Iris pigment epithelial cell (primary cell): ENCODE measurements around the gene DNAJC6.
"Not testable (repeated sequence)": the region's sequence is repeated elsewhere in the genome, so short reads cannot be mapped to it uniquely, and the experiment has no call there.

Source experiments
- DNase-seq: peaks from one replicate; pipeline ENCODE4 v3.0.0-alpha.2; 2011; ENCODE audit warnings: low read depth

Gene DNAJC6

DNA sequence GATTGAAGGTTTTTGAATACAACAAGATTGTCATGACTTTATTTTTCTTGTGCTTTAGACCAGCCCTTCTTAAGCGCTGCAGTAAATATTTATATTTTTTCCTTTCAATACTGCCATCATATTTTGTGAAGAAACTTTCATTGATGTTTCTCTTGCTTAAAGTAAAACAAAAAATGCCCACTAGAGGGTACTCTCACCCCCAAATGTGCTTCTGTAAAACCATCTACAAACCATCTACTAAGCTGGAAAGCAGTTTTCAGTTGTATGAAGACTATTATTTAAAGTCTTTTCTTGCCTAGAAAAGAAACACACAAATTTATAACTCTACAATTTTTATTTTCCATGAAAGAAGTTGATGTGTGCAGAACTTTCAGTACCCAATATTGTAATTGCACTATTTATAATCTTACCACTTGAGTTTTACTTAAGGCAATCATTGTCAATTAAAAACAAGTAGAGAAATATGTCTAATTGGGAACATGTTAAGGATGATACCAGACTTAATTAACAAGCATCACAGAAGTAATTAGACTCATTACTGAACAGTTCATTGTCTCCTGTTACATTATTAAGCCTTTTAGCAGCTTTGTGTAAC, 121.9 kb downstream of the DNAJC6 start:
- peak; percentile 59 for DNase-seq

DNA sequence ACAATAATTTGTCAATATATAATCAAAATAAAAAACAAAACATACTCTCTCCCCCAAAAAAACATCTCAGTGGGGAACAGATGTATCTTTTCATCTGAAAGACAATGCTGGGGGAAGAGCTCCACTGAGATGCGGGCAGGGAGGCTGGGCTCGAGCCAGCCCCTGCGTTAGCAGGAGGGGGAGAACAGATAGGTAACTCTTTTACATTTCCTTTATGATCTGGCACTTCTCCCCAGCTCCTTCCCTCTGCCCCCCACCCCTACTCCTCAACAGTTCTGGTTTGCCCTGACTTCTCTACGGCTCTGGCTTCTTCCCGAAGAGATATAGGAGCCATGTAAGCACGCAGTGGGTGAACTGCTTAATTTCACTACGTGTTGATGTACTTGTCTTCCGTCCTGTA, 123.6 kb downstream of the DNAJC6 start:
- DNase-seq, result no peak

DNA sequence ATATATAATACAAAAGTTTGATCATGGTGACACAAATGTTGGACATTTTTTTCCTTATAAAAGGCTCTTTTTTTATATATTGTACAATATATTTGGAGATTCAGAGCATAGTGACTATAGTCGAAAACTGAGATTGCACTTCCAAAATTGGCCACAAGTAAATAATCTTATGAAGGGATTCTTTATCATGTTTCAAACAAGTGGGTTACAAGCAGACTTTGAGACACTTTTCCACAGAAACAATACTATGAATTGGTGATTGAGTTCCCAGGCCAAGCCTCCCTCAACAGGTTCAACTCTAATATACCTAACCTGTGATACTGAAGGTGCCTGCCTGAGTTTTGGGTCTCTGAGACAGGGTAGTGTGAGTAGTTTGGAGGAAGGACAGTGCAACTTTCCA, 124.9 kb downstream of the DNAJC6 start:
- DNase-seq, result no peak

DNA sequence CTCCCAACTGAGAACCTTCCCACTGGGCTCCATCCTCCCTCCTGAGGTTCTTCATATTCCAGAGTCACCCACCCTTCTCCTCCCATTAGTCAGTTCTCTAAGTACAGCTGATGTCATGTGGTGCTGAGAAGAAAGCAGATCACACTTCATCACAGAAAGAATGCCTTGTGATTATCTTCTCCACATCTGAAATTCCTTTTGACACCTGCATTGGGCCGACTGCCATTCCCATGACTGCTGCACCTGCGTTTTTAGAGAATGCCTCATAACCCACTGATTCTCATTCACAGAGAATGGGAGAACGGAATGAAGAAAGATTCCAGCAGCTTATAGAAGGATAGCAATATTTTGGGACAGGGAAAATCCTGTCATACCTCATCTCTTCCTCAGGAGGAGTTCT, 125.4 kb downstream of the DNAJC6 start:
- no peak for DNase-seq

DNA sequence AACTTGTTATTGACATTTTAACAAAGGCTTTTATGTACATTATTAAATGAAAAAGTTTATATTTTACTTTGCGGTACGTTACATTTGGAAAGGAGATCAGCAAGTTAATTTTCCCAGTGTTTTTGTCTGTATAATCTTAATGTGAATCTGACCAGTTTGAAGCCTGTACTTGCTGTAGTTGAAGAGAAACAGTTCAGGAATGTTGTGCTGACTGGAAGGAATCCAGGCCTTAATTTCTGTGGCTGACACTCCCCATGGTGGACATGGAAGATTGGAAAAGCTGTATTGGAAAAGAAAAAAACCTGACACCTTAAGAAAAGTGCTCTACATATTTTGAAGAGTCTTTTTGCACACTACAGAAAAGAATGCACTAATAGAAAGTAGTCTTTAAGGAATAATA, 126.6 kb downstream of the DNAJC6 start:
- peak; percentile 59 for DNase-seq

DNA sequence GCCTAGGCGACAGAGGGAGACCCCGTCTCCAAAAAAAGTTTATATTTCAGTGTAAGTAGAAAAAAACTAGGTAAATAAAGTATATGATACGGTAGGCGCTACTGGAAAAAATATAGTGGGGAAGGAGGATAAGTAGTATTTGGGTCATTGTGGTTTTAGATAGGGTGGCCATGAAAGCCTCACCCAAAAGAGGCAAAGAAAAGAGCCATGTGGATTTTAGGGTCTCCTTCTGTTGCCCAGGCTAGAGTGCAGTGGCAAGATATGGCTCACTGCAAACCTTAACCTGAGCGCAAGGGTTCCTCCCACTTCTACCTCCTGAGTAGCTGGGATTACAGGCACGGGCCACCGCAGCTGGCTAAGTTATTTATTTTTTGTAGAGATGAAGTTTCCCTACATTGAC, 128.3 kb downstream of the DNAJC6 start:
- no peak for DNase-seq

DNA sequence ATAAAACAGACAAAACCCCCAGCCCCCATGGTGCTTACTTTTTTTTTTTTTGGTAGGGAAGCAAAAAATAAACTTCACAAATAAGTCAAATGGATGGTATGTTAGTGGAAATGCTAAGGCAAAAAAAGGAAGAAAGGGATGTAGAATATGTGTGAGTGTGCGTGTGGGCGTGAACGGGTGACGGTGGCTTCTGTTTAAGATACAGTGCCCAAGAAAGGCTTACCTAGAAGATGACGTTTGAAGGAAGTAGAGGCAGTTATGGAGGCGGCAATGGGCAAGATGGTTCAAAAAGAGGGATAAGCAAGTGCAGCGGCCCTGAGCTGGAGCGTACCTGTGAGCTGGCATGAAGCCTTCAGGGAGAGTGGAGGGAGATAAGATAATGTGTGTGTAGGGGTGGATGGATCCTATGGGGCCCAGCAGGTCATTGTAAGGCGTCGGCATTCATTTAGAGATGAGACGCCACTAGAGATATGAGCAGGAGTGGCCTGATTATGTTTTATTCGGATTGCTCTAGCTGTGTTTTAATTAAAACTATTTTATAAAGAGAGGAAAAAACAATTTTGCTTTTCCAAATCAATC, 131.1 kb downstream of the DNAJC6 start:
- no peak for DNase-seq

DNA sequence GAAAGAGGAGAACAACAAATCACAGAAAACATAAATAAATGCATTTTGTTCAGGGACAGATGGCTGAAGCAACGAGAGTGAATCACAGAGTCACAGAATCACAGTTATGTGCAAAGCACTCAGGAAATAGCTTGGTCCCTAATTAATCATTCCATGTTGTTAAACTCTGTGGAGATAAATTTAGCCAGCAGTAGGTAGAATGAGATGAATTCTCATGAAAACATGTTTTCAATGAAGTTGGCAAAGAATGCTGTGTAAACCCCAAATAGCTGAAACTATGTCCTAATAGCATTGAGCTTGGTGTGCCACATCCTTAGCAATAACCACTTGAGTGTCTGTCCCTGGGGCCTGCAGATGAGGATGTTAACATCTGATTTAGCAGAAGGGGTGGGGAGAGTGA, 131.6 kb downstream of the DNAJC6 start:
- no peak for DNase-seq

DNA sequence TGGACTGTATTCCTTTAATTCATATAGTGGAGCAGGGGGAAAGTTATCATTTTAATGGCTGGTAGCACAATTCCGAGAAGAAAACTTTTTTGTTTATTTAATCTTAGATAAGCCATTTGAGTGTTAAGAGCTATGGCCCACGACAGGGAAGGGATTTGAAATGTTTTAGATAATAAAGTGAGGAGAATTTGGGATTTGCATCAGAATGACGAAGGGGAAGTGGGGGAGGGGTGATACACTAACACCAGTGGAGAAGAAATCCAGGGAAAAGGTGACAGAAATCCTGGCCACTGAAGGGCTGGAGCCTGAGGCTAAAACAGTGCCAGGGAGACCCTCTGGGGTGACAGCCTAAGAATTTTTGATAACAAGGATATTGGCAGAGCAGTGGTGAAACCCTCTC, 132.1 kb downstream of the DNAJC6 start:
- DNase-seq, result no peak

DNA sequence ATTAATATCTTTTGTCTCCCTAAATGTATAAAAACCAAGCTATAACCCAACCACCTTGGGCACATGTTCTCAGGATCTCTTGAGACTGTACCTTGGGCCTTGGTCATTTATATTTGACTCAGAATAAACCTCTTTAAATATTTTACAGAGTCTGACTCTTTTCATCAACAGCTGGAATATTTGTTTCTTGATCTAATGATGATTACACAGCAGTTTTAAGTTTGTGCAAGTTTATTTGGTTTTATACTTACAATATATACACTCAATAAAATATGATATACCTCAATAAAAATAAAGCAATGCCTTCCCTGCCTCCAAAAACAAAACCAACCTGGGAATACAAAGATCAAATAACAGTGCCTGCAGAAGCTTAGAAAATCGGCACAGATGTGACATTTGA, 133.1 kb downstream of the DNAJC6 start:
- DNase-seq, result no peak

DNA sequence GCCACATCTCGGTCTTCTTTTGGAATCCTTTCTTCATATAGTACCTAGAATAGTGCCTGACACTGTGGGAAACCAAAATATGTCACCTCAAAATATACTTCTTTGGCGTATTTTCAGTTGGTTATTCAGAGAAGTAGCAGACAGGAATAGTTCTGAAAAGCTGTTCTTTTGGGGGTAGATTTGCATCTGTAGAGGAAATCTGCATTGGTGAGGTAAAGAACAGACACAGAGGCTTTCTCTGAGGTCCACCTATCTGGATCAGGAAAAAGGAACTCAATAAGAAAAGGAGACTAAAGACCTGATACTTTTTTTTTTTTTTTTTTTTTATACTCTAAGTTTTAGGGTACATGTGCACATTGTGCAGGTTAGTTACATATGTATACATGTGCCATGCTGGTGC, 134.3 kb downstream of the DNAJC6 start:
- no peak for DNase-seq

DNA sequence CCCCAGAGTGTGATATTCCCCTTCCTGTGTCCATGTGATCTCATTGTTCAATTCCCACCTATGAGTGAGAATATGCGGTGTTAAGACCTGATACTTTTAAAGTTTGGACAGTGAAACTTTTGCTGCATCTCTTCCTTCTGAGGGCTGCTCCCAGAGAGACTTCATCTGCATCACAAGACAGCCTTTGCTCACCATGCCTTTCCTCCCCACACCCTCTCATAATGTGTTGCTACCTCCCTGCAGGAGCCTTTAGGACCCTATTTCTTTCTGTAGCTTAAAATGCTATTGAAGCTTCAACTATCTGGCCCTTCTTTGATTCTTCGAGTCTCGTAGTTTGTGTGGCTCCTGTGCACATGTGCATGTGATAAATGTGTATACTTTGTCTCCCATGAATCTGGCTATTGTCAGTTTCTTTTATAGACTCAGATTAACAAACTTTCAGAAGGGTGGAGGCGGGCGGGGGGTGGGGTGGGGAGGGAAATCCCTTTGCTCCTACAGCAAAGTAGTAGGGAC, 134.8 kb downstream of the DNAJC6 start:
- DNase-seq, result no peak

DNA sequence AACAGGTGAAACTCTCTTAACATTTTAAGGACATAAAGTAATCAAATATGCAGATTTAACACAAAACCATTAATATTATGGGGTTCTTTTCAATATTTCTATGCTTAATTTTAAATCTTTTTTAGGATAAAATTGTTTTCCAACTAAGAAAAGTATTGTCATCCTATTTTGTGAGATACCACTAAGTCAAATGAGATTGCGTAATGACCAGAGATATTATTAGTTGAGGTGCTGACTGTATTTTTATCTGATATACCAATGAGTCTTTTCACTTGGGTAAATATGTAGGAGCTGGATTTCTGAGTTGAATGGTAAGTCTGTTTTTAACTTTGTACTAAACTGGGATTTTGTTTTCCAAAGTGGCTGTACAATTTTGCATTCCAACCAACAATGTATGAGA, 136.5 kb downstream of the DNAJC6 start:
- no peak for DNase-seq

DNA sequence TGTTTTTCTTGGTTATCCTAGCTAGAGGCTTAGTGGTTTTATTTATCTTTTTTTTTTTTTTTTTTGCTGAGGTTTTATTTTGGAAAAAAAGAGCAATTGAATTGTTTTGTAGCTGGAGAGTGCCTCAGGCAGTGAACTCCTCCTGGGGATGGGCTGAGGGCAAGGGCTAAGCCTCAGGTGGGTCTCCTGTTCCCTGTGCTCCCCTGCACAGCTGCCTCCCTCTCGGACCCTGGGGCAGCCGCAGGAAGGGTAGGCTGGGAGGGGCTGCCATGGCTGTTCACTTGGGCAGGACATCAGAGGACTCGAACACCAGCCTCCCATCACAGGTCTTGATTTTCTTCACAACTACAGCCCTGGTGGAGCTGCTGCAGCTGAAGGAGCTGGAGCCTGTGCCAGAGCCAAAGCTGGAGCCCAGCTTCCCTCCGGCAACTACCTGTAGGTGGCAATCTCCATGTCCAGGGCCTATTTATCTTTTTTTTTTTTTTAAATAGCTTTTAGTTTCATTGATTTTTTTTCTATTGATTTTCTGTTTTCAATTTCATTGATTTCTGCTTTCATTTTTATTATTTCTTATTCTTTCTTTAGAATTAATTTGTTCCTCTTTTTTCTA, 140.0 kb downstream of the DNAJC6 start:
- no peak for DNase-seq

DNA sequence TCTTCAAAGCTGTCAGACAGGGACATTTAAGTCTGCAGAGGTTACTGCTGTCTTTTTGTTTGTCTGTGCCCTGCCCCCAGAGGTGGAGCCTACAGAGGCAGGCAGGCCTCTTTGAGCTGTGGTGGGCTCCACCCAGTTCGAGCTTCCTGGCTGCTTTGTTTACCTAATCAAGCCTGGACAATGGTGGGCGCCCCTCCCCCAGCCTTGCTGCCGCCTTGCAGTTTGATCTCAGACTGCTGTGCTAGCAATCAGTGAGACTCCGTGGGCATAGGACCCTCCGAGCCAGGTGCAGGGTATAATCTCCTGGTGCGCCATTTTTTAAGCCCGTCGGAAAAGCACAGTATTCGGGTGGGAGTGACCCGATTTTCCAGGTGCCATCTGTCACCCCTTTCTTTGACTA, 146.3 kb downstream of the DNAJC6 start:
- not testable (repeated sequence) for DNase-seq

DNA sequence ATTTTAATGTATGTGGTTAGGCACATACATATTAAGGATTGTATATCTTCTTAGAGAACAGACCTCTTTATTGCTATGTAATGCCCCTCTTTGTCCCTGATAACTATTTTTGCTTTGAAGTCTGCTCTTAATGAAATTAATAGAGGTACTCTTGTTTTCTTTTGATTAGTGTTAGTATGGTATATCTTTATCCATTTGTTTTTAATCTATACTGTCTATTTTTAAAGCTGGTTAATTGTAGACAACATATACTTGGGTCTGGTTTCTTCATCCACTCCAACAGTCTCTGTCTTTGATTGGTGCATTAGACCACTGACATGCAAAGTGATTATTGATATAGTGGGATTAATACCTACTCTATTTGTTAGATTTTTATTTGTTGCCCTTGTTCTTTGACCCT, 147.1 kb downstream of the DNAJC6 start:
- no peak for DNase-seq

DNA sequence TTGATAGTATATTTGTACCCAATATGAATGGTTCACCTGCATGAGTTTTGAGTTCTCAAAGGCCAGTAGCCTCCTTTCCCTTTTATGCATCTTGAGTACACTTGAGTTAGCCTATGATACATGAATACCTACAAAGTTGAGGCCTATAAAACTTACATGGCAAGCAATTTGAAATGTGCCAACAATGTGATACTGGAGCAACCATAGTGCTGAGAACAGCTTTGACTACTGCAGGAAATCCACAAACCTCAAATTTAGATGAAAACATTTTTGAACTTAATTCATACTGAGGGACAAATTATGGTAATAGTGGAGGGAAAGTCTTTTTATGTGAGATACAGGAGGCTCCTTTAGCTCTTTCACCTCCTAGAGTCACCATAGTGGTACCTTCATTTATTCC, 148.5 kb downstream of the DNAJC6 start:
- no peak for DNase-seq

DNA sequence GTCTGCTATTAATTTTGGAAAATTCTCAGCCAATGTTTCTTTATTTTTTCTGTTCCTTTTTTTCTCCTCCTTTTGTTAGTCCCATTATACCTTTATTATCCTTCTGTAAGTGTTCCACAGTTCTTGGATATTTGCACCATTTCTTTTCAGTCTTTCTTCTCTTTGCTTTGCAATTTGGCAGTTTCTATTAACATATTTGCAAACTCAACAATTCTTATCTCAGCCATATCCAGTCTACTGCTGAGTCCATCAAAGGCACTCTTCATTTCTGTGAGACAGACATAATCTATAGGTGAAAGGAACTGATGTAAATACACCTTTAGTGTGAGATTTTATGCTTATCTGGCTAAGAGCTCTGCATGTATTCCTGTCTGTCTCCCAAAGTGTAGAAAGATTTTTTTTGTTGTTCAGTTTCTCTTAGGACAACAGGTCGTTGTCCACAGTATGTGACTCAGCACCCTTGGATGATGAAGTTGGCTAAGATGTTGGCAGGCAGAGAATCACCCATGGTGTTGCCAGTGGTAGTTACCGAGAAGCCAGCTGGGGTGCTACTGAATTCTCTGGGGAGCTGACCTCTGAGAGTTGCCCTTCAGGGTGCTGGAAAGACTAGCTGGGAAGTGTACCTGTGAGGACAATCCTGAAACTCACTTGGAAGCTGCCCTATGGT, 149.5 kb downstream of the DNAJC6 start:
- DNase-seq, result peak; percentile 26

DNA sequence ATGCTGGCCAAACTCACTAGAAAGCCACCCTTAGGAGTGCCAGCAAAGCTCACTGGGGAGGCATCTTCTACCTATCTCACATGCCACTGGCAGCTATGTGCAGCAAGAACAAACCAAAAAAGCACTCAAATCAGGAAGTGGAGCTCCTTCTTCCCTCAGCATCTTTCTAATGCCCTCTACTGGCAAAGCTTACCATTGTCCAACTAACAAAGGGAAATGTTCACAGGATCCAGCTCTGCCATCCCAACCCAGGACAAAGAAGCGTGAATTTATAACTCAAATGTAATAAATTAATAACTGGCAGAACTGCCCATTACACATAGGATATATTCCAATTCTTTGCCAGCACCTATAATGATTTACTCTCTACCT, 150.0 kb downstream of the DNAJC6 start:
- DNase-seq, result peak; percentile 42
